Epithelial cell of proximal tubule (primary cell): ENCODE data around the gene FAM169A. TPM values are rescaled to one million over a fixed set of nuclear protein-coding genes. Genes with fewer than 3 reads are reported as not detected.
"Not testable (repeated sequence)": the region's sequence is repeated elsewhere in the genome, so short reads cannot be mapped to it uniquely, and the experiment has no call there.

Source experiments
- DNase-seq: peaks from one replicate; pipeline ENCODE4 v3.0.0-alpha.2; 2011; ENCODE audit warnings: low read depth
- H3K4me3 ChIP-seq: 2 replicates; pipeline ENCODE4 v1.5.1; 2011; ENCODE audit warnings: low read depth, mild to moderate bottlenecking, low read length
- total RNA-seq: library from RNA; depleted of rRNA; stranded (reverse); fragments of >200 nt; gene quantifications from 2 replicates; pipeline ENCODE4 v1.2.3, GENCODE V29; 2015
- TF ChIP-seq, protein P1 (sequence below): conservative IDR thresholded peaks from 2 replicates; pipeline ENCODE4 v1.5.1; 2012; ENCODE audit warnings: low read depth, mild to moderate bottlenecking, low read length

Gene FAM169A
- total RNA-seq: 8.9 and 11.1 TPM in 2 replicates

- TF ChIP-seq, protein P1, sequence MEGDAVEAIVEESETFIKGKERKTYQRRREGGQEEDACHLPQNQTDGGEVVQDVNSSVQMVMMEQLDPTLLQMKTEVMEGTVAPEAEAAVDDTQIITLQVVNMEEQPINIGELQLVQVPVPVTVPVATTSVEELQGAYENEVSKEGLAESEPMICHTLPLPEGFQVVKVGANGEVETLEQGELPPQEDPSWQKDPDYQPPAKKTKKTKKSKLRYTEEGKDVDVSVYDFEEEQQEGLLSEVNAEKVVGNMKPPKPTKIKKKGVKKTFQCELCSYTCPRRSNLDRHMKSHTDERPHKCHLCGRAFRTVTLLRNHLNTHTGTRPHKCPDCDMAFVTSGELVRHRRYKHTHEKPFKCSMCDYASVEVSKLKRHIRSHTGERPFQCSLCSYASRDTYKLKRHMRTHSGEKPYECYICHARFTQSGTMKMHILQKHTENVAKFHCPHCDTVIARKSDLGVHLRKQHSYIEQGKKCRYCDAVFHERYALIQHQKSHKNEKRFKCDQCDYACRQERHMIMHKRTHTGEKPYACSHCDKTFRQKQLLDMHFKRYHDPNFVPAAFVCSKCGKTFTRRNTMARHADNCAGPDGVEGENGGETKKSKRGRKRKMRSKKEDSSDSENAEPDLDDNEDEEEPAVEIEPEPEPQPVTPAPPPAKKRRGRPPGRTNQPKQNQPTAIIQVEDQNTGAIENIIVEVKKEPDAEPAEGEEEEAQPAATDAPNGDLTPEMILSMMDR: no peak
Observed at GRCh38 chr5:74865804-74866595, at the start of gene FAM169A. TSS of gene FAM169A (minus strand) at chr5:74866387. CDS start at chr5:74841676, 24,711 bp downstream.

GRCh38 chr5:74915488-74915887, 49.3 kb upstream of the FAM169A start:
- TF ChIP-seq, protein P1: no peak
- no peak for DNase-seq
- no peak overlapping the region for H3K4me3 ChIP-seq

More at GRCh38 chr5:74865804-74866595, at the start of gene FAM169A:
- DNase-seq: no peak
- H3K4me3 ChIP-seq: peak within 1 kb of the TSS; percentile 47

GRCh38 chr5:74911421-74911820, 45.2 kb upstream of the FAM169A start:
- DNase-seq, H3K4me3 ChIP-seq: not testable (repeated sequence)

DNA sequence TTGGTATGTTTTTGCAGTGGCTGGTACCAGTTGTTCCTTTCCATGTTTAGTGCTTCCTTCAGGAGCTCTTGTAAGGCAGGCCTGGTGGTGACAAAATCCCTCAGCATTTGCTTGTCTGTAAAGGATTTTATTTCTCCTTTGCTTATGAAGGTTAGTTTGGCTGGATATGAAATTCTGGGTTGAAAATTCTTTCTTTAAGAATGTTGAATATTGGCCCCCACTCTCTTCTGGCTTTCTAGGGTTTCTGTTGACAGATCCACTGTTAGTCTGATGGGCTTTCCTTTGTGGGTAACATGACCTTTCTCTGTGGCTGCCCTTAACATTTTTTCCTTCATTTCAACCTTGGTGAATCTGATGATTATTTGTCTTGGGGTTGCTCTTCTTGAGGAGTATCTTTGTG, 43.7 kb upstream of the FAM169A start:
- DNase-seq, H3K4me3 ChIP-seq: not testable (repeated sequence)

- not testable (repeated sequence) for H3K4me3 ChIP-seq, DNase-seq
Observed at GRCh38 chr5:74908237-74908636, 42.0 kb upstream of the FAM169A start.

- H3K4me3 ChIP-seq, DNase-seq: not testable (repeated sequence)
Observed at GRCh38 chr5:74904713-74905112, 38.5 kb upstream of the FAM169A start.

DNA sequence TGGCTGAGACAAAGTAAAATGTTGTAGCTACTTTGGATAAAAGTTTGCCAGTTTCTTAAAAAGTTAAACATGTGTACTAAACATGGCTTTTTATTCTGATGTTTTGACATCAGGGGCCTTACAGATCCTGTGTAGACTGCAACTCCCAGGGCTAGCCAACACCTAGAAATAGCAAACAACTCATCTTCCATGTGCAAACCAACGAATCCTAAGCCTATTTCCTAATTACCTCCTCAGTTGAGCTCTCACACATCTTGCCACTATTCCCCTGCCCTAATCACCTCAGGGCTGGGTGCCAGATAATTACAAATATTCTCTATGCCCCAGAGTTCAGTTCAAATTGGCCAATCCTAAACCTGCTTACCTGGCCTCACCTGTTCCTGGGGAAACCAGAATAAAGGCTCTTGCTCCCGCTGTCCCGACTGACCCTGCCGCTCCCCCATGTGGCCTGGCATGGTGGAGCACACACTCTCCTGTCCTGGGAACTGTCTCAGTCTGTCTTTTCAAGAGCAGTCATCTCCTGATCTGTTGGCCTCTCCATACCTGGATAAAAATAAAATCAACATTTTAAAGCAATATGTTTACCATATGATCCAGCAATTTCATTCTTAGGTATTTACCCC, 37.1 kb upstream of the FAM169A start:
- H3K4me3 ChIP-seq: no peak overlapping the region
- TF ChIP-seq, protein P1: peak; percentile 92
- no peak for DNase-seq

DNA sequence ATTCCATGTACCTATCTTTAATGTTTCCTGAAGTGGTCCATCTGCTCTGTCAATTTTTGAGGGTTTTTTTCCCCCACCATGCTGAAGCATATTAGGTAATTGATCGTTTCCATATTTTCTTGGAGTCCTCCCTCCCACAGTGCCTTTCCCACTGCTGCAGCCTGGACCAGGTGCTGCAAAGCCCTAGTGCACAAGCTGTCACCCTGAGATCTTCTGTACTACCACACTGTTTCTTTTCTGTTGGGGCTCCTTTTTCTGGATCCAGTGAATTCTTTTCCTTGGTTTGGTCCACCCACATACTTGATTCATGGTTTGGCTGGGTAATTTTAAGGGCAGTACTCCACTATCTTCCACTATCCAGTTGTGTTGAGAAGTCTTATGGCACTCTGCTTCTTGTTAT, 30.9 kb upstream of the FAM169A start:
- DNase-seq: no peak
- TF ChIP-seq, protein P1: no peak
- H3K4me3 ChIP-seq: no peak overlapping the region

- DNase-seq: peak; percentile 88
- TF ChIP-seq, protein P1: no peak
- H3K4me3 ChIP-seq: no peak overlapping the region
Observed at GRCh38 chr5:74895906-74896305, 29.7 kb upstream of the FAM169A start.
